Ishikawa (cell line): Measurements from ENCODE around the gene MED15.

Experiments
- CEBPB ChIP-seq: IDR thresholded peaks from 2 replicates; pipeline ENCODE4 v1.6.1; 2012
- CREB1 ChIP-seq: IDR thresholded peaks from 2 replicates; pipeline ENCODE4 v1.6.1; 2012; ENCODE audit warnings: low read depth
- EGR1 ChIP-seq: IDR thresholded peaks from 2 replicates; pipeline ENCODE4 v1.6.1; 2012
- EP300 ChIP-seq: IDR thresholded peaks from 2 replicates; pipeline ENCODE4 v1.6.1; 2012; ENCODE audit warnings: borderline replicate concordance
- FOXM1 ChIP-seq: IDR thresholded peaks from 2 replicates; pipeline ENCODE4 v1.6.1; 2012; ENCODE audit warnings: low read depth, borderline replicate concordance
- NFIC ChIP-seq: IDR thresholded peaks from 2 replicates; pipeline ENCODE4 v1.6.1; 2012
- RAD21 ChIP-seq: IDR thresholded peaks from 2 replicates; pipeline ENCODE4 v1.6.1; 2012; ENCODE audit warnings: low read depth
- REST ChIP-seq: IDR thresholded peaks from 2 replicates; pipeline ENCODE4 v1.6.1; 2012; ENCODE audit warnings: low read depth, mild to moderate bottlenecking
- TAF1 ChIP-seq: IDR thresholded peaks from 2 replicates; pipeline ENCODE4 v1.6.1; 2012; ENCODE audit warnings: low read depth, mild to moderate bottlenecking
- TCF12 ChIP-seq: IDR thresholded peaks from 2 replicates; pipeline ENCODE4 v1.6.1; 2012; ENCODE audit warnings: low read depth
- TEAD4 ChIP-seq: IDR thresholded peaks from 2 replicates; pipeline ENCODE4 v1.6.1; 2012
- YY1 ChIP-seq: IDR thresholded peaks from 2 replicates; pipeline ENCODE4 v1.6.1; 2012; ENCODE audit warnings: low read depth
- TF ChIP-seq, protein P1 (sequence below): IDR thresholded peaks from 2 replicates; pipeline ENCODE4 v1.6.1; 2012
- TF ChIP-seq, protein P2 (sequence below): IDR thresholded peaks from 2 replicates; pipeline ENCODE4 v1.6.1; 2012

DNA sequence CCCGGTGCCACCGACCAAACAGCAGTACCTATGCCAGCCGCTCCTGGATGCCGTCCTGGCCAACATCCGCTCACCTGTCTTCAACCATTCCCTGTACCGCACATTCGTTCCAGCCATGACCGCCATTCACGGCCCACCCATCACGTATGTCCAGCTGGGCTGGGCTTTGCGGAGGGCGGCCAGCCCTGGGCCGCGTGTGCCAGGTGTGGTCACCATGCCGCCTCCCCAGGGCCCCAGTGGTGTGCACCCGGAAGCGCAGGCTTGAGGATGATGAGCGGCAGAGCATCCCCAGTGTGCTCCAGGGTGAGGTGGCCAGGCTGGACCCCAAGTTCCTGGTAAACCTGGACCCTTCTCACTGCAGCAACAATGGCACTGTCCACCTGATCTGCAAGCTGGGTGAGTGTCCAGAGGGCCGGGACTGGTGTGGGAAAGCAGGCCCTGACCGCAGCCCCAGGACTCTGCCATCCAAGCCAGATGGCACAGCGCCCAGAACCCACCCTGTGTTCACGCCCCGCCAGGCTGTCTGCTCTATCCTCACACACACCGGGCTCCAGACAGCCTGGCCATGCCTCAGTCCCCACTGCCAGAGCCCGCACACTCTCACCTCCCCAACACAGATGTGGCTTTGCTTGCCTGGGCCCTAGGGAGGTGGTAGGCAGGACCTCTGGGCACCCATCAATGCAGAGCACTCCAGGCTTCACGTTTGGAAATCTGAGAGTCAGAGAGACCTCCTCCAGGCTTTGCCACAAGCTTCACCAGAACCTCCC lies 77.6 kb downstream of the MED15 start:
- TF ChIP-seq, protein P1, sequence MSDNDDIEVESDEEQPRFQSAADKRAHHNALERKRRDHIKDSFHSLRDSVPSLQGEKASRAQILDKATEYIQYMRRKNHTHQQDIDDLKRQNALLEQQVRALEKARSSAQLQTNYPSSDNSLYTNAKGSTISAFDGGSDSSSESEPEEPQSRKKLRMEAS: no peak
- no peak for TF ChIP-seq YY1
- TF ChIP-seq RAD21: no peak
- no peak for TF ChIP-seq REST
- no peak for TF ChIP-seq CEBPB
- TF ChIP-seq, protein P2, sequence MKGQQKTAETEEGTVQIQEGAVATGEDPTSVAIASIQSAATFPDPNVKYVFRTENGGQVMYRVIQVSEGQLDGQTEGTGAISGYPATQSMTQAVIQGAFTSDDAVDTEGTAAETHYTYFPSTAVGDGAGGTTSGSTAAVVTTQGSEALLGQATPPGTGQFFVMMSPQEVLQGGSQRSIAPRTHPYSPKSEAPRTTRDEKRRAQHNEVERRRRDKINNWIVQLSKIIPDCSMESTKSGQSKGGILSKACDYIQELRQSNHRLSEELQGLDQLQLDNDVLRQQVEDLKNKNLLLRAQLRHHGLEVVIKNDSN: no peak
- TF ChIP-seq TAF1: no peak
- TF ChIP-seq TCF12: no peak
- TF ChIP-seq FOXM1: no peak
- TF ChIP-seq EP300: no peak
- no peak for TF ChIP-seq CREB1
- no peak for TF ChIP-seq TEAD4
- TF ChIP-seq EGR1: no peak
- no peak for TF ChIP-seq NFIC
